ENCODE data around the gene RAB4A. TPM values are rescaled to one million over a fixed set of nuclear protein-coding genes. Genes with fewer than 3 reads are reported as not detected.

Gene RAB4A
- polyA plus RNA-seq, 3 donors = 22.3 to 34.8 (median 34.5) TPM

GRCh38 chr1:229339086-229339485 lies 68.2 kb downstream of the RAB4A start:
- DNase-seq = no peak
- H3K27me3 Mint-ChIP-seq (ENCODE audit: low read depth in 3 of 3) = no peaks in the 10 kb centered on the region
- peaks cover 80% of the 10 kb centered on the region for H3K79me2 ChIP-seq (ENCODE audit: insufficient read depth, low read length)
- WGBS (ENCODE audit: insufficient coverage) = no CpG with 5 or more reads among the region's 4 CpGs
- intact Hi-C loops (cut with micrococcal nuclease) = no loop called here
- H3K4me1 Mint-ChIP-seq = peaks cover 57% of the 10 kb centered on the region
- H3K9me3 ChIP-seq (replicated peaks in 1 of 2; ENCODE audit: control insufficient read depth in 1 of 2, insufficient read depth in 1 of 2, low read length in 2 of 2) = peaks cover 0 to 5% of the 10 kb centered on the region in 2 donors
- no peak overlapping the region for H3K4me3 Mint-ChIP-seq
- no peak overlapping the region for H2AFZ ChIP-seq (ENCODE audit: insufficient read depth, low read depth, low read length, poor library complexity, severe bottlenecking)
- peaks cover 16 to 25% of the 10 kb centered on the region in 2 donors for H3K36me3 Mint-ChIP-seq
- peaks cover 6 to 11% of the 10 kb centered on the region in 2 donors for H3K36me3 ChIP-seq (replicated peaks in 1 of 2; ENCODE audit: control insufficient read depth in 1 of 2, insufficient read depth in 2 of 2, low read length in 2 of 2)
- H3K9me3 Mint-ChIP-seq = peaks cover 0 to 8% (median 5%) of the 10 kb centered on the region in 7 donors
- peak overlapping the region in 1 of 2 donors; percentile 17 for H3K27ac ChIP-seq (ENCODE audit: low read depth in 1 of 2, low read length in 2 of 2)
- no peak for TF ChIP-seq CTCF (IDR thresholded peaks at IDR 0.05)
- no peaks in the 10 kb centered on the region for H3K27me3 ChIP-seq (ENCODE audit: control insufficient read depth in 2 of 2, insufficient read depth in 2 of 2, low read length in 2 of 2)
- no peak overlapping the region for H3K4me2 ChIP-seq (replicated peaks; ENCODE audit: extremely low read depth, low read length, poor library complexity, severe bottlenecking)
- H3K4me1 ChIP-seq (ENCODE audit: control insufficient read depth in 1 of 2, insufficient read depth in 2 of 2, low read length in 2 of 2) = peaks cover 38 to 52% of the 10 kb centered on the region in 2 donors
- no peak overlapping the region for H3K9ac ChIP-seq (ENCODE audit: insufficient read depth, low read length, poor library complexity, severe bottlenecking)
- H3K4me3 ChIP-seq (replicated peaks in 1 of 3; ENCODE audit: low read depth in 2 of 3, low read length in 3 of 3) = peak overlapping the region in 1 of 3 experiments; percentile 11
- H4K20me1 ChIP-seq (ENCODE audit: insufficient read depth, low read length) = peaks cover 39% of the 10 kb centered on the region
- H3K27ac Mint-ChIP-seq = peak overlapping the region in 1 of 7 donors; percentile 70

GRCh38 chr1:229339520-229339919 lies 68.6 kb downstream of the RAB4A start:
- TF ChIP-seq CTCF (IDR thresholded peaks at IDR 0.05) = no peak
- peak overlapping the region in 1 of 3 experiments; percentile 11 for H3K4me3 ChIP-seq (replicated peaks in 1 of 3; ENCODE audit: low read depth in 2 of 3, low read length in 3 of 3)
- intact Hi-C loops (cut with micrococcal nuclease) = no loop called here
- peaks cover 14 to 21% of the 10 kb centered on the region in 2 donors for H3K36me3 Mint-ChIP-seq
- peaks cover 76% of the 10 kb centered on the region for H3K79me2 ChIP-seq (ENCODE audit: insufficient read depth, low read length)
- no peak for DNase-seq
- 92% methylated on average over 1 of the region's 3 CpGs for WGBS (ENCODE audit: insufficient coverage)
- no peak overlapping the region for H3K9ac ChIP-seq (ENCODE audit: insufficient read depth, low read length, poor library complexity, severe bottlenecking)
- H3K4me2 ChIP-seq (replicated peaks; ENCODE audit: extremely low read depth, low read length, poor library complexity, severe bottlenecking) = no peak overlapping the region
- peak overlapping the region; percentile 8 to 54 for H3K4me3 Mint-ChIP-seq
- H3K27ac ChIP-seq (ENCODE audit: low read depth in 1 of 2, low read length in 2 of 2) = peak overlapping the region in 1 of 2 donors; percentile 17
- peaks cover 39% of the 10 kb centered on the region for H4K20me1 ChIP-seq (ENCODE audit: insufficient read depth, low read length)
- H3K4me1 ChIP-seq (ENCODE audit: control insufficient read depth in 1 of 2, insufficient read depth in 2 of 2, low read length in 2 of 2) = peaks cover 38 to 56% of the 10 kb centered on the region in 2 donors
- H3K27me3 ChIP-seq (ENCODE audit: control insufficient read depth in 2 of 2, insufficient read depth in 2 of 2, low read length in 2 of 2) = no peaks in the 10 kb centered on the region
- H3K36me3 ChIP-seq (replicated peaks in 1 of 2; ENCODE audit: control insufficient read depth in 1 of 2, insufficient read depth in 2 of 2, low read length in 2 of 2) = peaks cover 6 to 11% of the 10 kb centered on the region in 2 donors
- peak overlapping the region in 3 of 7 donors; percentile 10 to 36 (median 22) for H3K27ac Mint-ChIP-seq
- peaks cover 0 to 4% (median 2%) of the 10 kb centered on the region in 7 donors for H3K9me3 Mint-ChIP-seq
- H3K27me3 Mint-ChIP-seq (ENCODE audit: low read depth in 3 of 3) = no peaks in the 10 kb centered on the region
- peaks cover 57% of the 10 kb centered on the region for H3K4me1 Mint-ChIP-seq
- H2AFZ ChIP-seq (ENCODE audit: insufficient read depth, low read depth, low read length, poor library complexity, severe bottlenecking) = no peak overlapping the region
- peaks cover 0 to 3% of the 10 kb centered on the region in 2 donors for H3K9me3 ChIP-seq (replicated peaks in 1 of 2; ENCODE audit: control insufficient read depth in 1 of 2, insufficient read depth in 1 of 2, low read length in 2 of 2)

Data from CD14-positive monocyte (primary cell).